HG03196 (cell line): ENCODE data around the gene C3orf18.

ENCODE experiments used
- ATAC-seq: cut with Tn5 transposase; IDR thresholded peaks from one replicate; pipeline ENCODE4 v1.9.1; 2021; ENCODE audit not compliant: unreplicated experiment

Gene C3orf18

GRCh38 chr3:50604110-50604621 is 36.6 kb upstream of the C3orf18 start:
- ATAC-seq = no peak

- no peak for ATAC-seq
Measured at GRCh38 chr3:50603261-50604109, 35.9 kb upstream of the C3orf18 start.

GRCh38 chr3:50602595-50603191 is 35.1 kb upstream of the C3orf18 start:
- no peak for ATAC-seq

- peak; percentile 78 for ATAC-seq
Measured at GRCh38 chr3:50600841-50601591, 33.5 kb upstream of the C3orf18 start.

- ATAC-seq = no peak
Measured at GRCh38 chr3:50600141-50600753, 32.7 kb upstream of the C3orf18 start.

DNA sequence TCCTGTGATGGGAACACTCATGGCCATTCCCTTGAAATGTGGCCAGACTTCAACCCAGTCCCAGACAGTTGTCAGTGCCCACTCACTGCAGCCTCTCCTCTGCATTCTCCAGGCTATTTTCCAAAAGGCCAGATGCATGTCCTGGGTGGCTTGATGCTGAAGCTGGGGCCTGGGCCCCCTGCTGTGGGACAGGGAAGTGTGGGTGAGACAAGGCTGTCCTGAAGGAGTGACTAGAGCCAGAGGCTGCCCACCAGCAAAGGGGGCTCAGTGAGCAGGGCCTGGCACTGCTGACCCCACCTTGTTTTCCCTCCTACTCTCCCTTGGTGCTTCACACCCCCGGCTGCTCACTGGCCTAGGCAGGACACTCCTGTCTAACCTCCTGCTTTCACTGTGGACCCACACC is 32.2 kb upstream of the C3orf18 start:
- no peak for ATAC-seq

DNA sequence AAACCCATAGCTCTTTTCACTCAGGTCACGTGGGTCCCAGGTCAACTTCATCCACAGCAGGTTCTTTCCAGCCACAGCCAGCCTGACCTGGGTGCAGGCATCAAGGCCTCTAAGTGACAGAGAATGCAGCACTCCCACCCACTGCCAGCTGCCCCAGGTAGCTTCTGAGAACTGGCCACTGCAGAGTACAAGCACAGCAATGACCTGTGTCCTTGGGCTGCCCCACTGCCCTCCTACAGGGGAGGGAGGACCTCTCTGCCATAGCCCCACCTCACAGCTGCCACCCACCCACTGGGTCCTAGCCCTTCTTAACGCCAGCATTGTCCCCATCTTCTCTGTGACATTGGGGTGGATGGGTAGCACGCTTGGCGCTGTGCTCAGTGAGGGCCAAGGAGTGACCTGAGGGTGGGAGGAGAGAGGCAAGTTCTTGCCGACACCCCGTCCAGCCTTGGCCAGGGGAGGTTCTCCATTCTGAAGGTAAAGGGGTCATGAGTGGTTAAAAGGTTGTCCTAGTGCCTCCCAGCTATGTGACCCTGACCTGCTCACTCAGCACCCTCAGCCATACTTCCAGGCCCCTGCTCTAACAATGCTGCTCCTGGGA is 31.7 kb upstream of the C3orf18 start:
- no peak for ATAC-seq

GRCh38 chr3:50594253-50594785 is 26.8 kb upstream of the C3orf18 start:
- ATAC-seq = no peak

DNA sequence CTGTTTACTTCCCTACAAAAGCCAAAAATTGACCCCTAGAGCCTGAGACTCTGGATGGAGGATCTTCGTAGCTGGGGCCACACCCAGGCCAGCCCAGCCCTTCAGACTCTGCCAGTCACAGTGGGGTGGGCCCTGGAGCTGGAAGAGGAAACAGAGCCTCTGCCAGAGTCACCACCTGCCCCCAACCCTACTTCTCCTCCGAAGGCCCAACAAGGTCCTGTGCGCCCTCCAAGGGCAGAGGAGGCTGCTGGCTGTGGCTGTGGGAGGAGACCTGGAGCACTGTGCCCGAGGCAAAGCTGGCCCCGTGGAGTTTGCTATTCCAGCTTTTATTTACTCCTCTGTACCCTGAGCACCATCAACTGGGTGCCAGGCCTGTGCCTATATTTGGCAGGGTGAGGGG is 25.0 kb upstream of the C3orf18 start:
- ATAC-seq = no peak

- ATAC-seq = peak; percentile 3
Measured at GRCh38 chr3:50591196-50591741, 23.7 kb upstream of the C3orf18 start.

- ATAC-seq = no peak
Measured at GRCh38 chr3:50588759-50589433, 21.3 kb upstream of the C3orf18 start.

DNA sequence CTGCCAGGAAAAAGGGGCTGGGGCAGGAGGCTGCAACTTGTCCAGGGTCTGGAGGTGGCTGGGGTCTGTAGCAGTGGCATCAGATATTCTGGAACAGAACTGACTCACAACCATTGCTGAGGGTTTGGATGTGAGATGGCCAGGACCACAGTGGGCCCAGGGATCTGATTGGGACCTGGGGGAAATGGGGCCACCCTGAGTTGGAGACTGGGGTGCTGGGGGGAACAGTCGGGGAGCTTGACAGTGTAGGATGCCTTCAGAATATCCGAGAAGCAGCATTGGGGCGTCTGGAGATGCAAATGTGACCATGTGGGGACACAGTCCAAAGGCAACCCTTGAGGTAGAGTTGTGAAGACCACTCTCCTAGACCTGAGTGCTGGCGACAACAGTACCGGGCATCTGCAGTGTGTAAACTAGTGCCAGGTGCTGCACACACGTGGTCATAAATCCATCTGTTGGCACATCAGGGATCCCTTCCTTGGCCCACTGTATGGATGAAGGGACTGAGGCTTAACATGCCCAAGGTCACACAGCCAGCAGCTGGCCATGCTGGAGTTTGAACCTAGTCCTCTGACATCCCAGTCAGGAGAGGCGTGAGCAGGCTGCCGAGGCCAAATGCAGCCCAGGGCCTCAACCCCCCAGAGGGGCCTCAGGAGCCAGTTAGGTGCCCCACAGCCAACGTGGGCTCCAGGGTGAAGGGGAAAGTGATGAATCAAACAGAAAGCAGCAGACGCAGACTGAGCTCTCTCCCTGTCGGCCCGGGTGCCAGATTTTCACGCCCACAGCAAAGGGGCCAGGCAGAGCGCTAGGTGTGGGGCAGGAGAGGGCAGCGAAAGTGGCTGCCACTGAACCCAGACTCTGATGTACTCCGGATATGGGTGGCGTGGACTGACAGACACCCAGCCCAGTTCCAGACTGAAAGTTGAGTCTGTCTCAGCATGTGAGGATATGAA is 20.5 kb upstream of the C3orf18 start:
- no peak for ATAC-seq

GRCh38 chr3:50587373-50587772 is 19.8 kb upstream of the C3orf18 start:
- no peak for ATAC-seq

DNA sequence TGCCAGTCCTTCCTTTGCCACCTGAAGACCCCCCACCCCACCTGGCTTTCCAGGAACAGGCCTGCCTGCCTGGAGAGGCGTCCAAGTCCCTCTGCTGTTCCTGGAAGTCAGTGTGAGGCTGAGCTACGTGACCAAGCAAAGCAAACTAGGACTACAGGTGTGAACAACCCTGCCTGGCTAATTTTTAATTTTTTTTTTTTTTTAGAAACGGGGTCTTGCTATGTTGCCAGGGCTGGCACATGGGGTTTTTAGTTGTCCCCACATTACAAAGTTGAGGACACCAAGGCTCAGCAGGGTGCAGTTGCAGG is 19.2 kb upstream of the C3orf18 start:
- no peak for ATAC-seq

DNA sequence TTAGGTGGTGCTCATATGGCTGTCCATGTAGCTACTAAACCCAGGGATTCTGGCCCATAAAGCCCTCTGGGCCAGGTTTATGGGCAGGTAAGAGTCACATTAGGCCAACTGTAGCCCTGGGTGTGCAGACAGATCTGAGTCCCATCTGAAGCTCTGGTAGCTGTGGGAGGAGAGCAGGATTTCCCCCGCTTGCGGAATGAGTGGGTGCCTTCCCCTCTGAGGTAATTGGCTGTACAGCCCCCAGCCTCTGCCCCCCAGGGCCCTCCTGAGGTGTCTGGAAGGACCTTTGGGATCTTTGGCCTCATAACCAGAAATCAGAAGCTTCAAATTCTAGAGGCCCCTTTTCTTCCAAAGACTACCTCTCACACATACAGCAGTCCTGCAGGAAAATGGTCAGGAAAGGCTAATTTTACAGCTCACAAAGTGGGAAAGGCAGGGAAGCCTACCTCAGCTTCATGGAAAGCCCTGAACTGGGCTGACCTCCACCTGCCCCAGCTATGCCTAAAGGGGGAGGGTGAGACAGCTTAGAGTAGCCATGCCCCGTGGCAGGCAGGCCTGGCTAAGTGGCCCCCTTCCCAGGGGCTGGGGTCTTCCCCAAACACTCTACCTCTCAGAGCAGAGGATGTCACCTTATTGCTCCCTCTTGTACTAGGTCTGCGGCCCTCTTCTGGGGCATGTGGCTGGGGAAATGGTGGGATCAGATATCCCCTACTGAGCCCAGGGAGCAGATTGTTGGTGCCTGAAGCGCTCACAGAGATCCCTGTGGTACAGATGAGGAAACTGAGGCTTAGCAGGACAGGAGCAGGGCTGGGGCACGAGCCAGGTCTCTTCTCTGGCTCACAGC is 18.6 kb upstream of the C3orf18 start:
- no peak for ATAC-seq

- no peak for ATAC-seq
Measured at GRCh38 chr3:50584391-50584790, 16.8 kb upstream of the C3orf18 start.

GRCh38 chr3:50583897-50584296 is 16.4 kb upstream of the C3orf18 start:
- ATAC-seq = no peak

- ATAC-seq = no peak
Measured at GRCh38 chr3:50582083-50582482, 14.5 kb upstream of the C3orf18 start.
